ENCODE measurements around the gene LPA. TPM values are rescaled to one million over a fixed set of nuclear protein-coding genes. Genes with fewer than 3 reads are reported as not detected.

Gene LPA
- total and polyA plus RNA-seq, 2 donors (not counting 1 experiment from before 2014, with no cell fraction given), result not detected

DNA sequence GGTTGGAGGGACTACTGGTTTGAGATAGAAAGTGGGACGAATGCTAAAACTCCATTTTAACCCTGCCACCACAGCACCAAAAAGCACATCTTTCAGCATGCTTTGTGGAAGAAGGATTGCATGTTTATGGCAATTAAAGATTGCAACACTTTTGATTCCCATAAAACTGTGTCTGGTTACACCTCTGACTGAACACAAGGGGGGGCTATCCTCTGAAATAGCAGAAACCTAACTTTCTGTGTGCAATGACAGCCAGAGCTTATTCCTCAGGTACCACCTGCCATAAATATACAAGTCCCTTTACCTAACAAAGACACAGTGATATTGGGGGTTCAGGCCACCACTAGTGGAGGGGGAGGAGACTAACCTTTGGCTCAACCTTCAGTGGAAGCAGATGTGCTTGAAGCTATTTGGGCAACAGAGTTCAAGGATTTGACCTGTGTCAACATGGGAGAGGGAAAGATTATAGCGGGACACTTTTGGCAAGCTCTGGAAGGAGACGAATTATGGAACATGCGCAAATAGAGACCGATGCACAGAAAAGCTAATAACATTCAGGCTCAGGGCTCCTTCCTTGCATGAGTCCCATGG is 28.4 kb upstream of the LPA start:
- ChIA-PET POLR2A (no interaction called here), CTCF (no interaction called here)
- Mint-ChIP-seq H3K4me3 (no peak overlapping the region), H3K27ac (no peak overlapping the region), H3K4me1 (no peaks in the 10 kb centered on the region), H3K27me3 (peaks cover 3% of the 10 kb centered on the region), H3K9me3 (ENCODE audit: insufficient read depth) (peaks cover 3% of the 10 kb centered on the region)
- H3K27me3 ChIP-seq (replicated peaks in 1 of 4; ENCODE audit: control extremely low read depth in 1 of 4, control insufficient read depth in 3 of 4, insufficient read depth in 4 of 4, low read length in 3 of 4), result no peaks in the 10 kb centered on the region
- H4K20me1 ChIP-seq (ENCODE audit: control insufficient read depth, insufficient read depth, low read length, poor library complexity, severe bottlenecking), result no peaks in the 10 kb centered on the region
- H3K36me3 ChIP-seq (replicated peaks in 1 of 2; ENCODE audit: control extremely low read depth in 1 of 2, control insufficient read depth in 1 of 2, extremely low read depth in 1 of 2, insufficient read depth in 2 of 2, low read length in 1 of 2), result no peaks in the 10 kb centered on the region
- intact Hi-C loops (cut with micrococcal nuclease), result no loop called here
- H2AFZ ChIP-seq (ENCODE audit: insufficient read depth, low read depth, low read length, poor library complexity, severe bottlenecking), result no peak overlapping the region
- ATAC-seq (ENCODE audit: low read depth) (no peak), DNase-seq (no peak)
- H3K4me1 ChIP-seq (ENCODE audit: control insufficient read depth in 2 of 2, insufficient read depth in 2 of 2, low read length in 2 of 2), result no peaks in the 10 kb centered on the region
- TF ChIP-seq EZH2 (IDR thresholded peaks at IDR 0.05; ENCODE audit: borderline replicate concordance, insufficient read depth, low read depth, low read length, poor library complexity, severe bottlenecking), result no peak
- TF ChIP-seq, protein P1, sequence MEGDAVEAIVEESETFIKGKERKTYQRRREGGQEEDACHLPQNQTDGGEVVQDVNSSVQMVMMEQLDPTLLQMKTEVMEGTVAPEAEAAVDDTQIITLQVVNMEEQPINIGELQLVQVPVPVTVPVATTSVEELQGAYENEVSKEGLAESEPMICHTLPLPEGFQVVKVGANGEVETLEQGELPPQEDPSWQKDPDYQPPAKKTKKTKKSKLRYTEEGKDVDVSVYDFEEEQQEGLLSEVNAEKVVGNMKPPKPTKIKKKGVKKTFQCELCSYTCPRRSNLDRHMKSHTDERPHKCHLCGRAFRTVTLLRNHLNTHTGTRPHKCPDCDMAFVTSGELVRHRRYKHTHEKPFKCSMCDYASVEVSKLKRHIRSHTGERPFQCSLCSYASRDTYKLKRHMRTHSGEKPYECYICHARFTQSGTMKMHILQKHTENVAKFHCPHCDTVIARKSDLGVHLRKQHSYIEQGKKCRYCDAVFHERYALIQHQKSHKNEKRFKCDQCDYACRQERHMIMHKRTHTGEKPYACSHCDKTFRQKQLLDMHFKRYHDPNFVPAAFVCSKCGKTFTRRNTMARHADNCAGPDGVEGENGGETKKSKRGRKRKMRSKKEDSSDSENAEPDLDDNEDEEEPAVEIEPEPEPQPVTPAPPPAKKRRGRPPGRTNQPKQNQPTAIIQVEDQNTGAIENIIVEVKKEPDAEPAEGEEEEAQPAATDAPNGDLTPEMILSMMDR (IDR thresholded peaks at IDR 0.05), result no peak
- no peak overlapping the region for H3K4me2 ChIP-seq (replicated peaks; ENCODE audit: low read depth, low read length, poor library complexity, severe bottlenecking)
- peaks cover 0 to 2% (median 0%) of the 10 kb centered on the region in 3 donors for H3K9me3 ChIP-seq (ENCODE audit: control extremely low read depth in 1 of 3, control insufficient read depth in 2 of 3, insufficient read depth in 1 of 3, low read length in 2 of 3)
- H3K4me3 ChIP-seq (ENCODE audit: control extremely low read depth in 1 of 5, extremely low read depth in 1 of 5, insufficient read depth in 1 of 5, low read depth in 2 of 5, low read length in 4 of 5), result no peak overlapping the region
- no peak overlapping the region for H3K27ac ChIP-seq (ENCODE audit: low read length in 2 of 2)
- no peaks in the 10 kb centered on the region for H3K79me2 ChIP-seq (ENCODE audit: control insufficient read depth, insufficient read depth, low read length)
- WGBS (ENCODE audit: insufficient coverage), result 100% methylated on average over 4 of the region's 5 CpGs
- no peak overlapping the region for H3K9ac ChIP-seq (ENCODE audit: low read length)

DNA sequence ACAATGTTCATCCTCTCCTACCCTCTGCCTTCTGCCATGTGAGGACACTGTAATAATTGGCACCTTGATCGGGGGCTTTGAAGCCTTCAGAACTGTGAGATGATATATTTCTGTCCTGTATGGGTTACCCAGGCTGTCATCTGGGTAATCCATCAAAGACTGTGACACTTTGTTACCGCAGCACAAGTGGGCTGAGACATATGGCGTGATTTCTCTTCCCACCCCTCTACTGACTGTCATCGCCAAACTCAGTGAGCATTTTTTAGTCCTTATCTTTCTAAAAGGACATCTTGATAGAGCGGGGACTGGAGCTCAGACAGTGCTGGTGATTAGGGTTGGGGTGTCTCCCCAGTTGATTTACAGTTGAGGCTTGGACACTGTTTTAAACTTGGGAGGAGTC is 27.5 kb upstream of the LPA start:
- Histone ChIP-seq H3K79me2 (ENCODE audit: control insufficient read depth, insufficient read depth, low read length) (no peaks in the 10 kb centered on the region), H4K20me1 (ENCODE audit: control insufficient read depth, insufficient read depth, low read length, poor library complexity, severe bottlenecking) (no peaks in the 10 kb centered on the region), H3K9me3 (ENCODE audit: control extremely low read depth in 1 of 3, control insufficient read depth in 2 of 3, insufficient read depth in 1 of 3, low read length in 2 of 3) (peaks cover 0 to 2% (median 0%) of the 10 kb centered on the region in 3 donors), H3K9ac (ENCODE audit: low read length) (no peak overlapping the region), H3K4me3 (ENCODE audit: control extremely low read depth in 1 of 5, extremely low read depth in 1 of 5, insufficient read depth in 1 of 5, low read depth in 2 of 5, low read length in 4 of 5) (no peak overlapping the region), H3K27me3 (replicated peaks in 1 of 4; ENCODE audit: control extremely low read depth in 1 of 4, control insufficient read depth in 3 of 4, insufficient read depth in 4 of 4, low read length in 3 of 4) (no peaks in the 10 kb centered on the region), H3K4me2 (replicated peaks; ENCODE audit: low read depth, low read length, poor library complexity, severe bottlenecking) (no peak overlapping the region), H3K36me3 (replicated peaks in 1 of 2; ENCODE audit: control extremely low read depth in 1 of 2, control insufficient read depth in 1 of 2, extremely low read depth in 1 of 2, insufficient read depth in 2 of 2, low read length in 1 of 2) (no peaks in the 10 kb centered on the region), H3K4me1 (ENCODE audit: control insufficient read depth in 2 of 2, insufficient read depth in 2 of 2, low read length in 2 of 2) (no peaks in the 10 kb centered on the region), H2AFZ (ENCODE audit: insufficient read depth, low read depth, low read length, poor library complexity, severe bottlenecking) (no peak overlapping the region), H3K27ac (ENCODE audit: low read length in 2 of 2) (no peak overlapping the region)
- Mint-ChIP-seq H3K4me3 (no peak overlapping the region), H3K9me3 (ENCODE audit: insufficient read depth) (peaks cover 3% of the 10 kb centered on the region), H3K4me1 (no peaks in the 10 kb centered on the region), H3K27me3 (peaks cover 3% of the 10 kb centered on the region), H3K27ac (no peak overlapping the region)
- DNase-seq (no peak), ATAC-seq (ENCODE audit: low read depth) (no peak)
- 100% methylated on average over 2 of the region's 5 CpGs for WGBS (ENCODE audit: insufficient coverage)
- POLR2A ChIA-PET, result no interaction called here
- intact Hi-C loops (cut with micrococcal nuclease), result no loop called here
- TF ChIP-seq, protein P1 (IDR thresholded peaks at IDR 0.05), result no peak
- TF ChIP-seq EZH2 (IDR thresholded peaks at IDR 0.05; ENCODE audit: borderline replicate concordance, insufficient read depth, low read depth, low read length, poor library complexity, severe bottlenecking), result no peak
- CTCF ChIA-PET, result no interaction called here
